PC-9 (cell line): ENCODE data around the gene P4HA1.

ENCODE experiments used
- EZH2 ChIP-seq: fragments of 200-600 bp; sonication (generic); IDR thresholded peaks from 2 replicates; pipeline ENCODE4 v1.8.0; 2017; ENCODE audit warnings: antibody characterized with exemption, low read depth
- TF ChIP-seq, protein P1 (sequence below): fragments of 200-600 bp; sonication (generic); conservative IDR thresholded peaks from 2 replicates; pipeline ENCODE4 v1.6.1; 2017; ENCODE audit warnings: mixed run types, antibody characterized with exemption, mild to moderate bottlenecking, moderate library complexity

DNA sequence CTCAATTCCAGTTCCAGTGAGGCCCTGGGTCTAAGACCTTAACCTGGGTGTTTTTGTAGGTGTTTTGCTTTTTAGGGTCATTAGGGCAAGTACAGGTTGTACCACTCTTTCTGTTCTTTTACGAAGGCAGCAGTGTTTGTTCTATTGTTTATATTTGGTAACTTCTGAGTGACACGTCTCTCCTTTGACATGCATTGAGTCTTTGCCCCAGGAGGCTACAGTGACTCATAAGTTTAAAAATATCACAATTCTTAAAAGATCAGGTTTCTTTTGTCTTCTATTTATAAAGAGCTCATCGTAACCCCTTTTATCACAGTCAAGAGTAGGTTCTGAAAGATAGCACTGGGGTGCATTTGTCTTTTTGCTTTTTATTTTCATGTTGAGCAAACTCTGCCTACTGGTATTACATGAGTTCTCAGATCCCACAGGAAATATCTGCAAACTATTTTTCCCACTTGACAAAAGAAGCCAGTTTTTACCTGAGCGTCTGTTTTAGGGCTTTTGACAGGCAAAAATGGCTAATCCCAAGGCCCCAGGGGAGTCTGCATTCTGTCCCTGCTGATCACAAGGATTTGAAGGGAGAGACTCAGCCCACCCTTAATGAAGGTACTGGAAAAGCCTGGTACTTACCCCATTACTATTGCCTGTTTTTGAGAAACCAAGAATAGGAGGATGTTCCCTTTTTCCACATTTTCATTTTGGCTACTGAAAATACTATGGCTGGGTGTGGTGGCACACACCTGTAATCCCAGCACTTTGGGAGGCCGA lies 21.5 kb upstream of the P4HA1 start:
- TF ChIP-seq, protein P1, sequence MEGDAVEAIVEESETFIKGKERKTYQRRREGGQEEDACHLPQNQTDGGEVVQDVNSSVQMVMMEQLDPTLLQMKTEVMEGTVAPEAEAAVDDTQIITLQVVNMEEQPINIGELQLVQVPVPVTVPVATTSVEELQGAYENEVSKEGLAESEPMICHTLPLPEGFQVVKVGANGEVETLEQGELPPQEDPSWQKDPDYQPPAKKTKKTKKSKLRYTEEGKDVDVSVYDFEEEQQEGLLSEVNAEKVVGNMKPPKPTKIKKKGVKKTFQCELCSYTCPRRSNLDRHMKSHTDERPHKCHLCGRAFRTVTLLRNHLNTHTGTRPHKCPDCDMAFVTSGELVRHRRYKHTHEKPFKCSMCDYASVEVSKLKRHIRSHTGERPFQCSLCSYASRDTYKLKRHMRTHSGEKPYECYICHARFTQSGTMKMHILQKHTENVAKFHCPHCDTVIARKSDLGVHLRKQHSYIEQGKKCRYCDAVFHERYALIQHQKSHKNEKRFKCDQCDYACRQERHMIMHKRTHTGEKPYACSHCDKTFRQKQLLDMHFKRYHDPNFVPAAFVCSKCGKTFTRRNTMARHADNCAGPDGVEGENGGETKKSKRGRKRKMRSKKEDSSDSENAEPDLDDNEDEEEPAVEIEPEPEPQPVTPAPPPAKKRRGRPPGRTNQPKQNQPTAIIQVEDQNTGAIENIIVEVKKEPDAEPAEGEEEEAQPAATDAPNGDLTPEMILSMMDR: no peak
- no peak for TF ChIP-seq EZH2
